NCI-H748 (cell line): ENCODE results near the gene WHRN.
A peak's percentile ranks its signal among the peaks of the same experiment; 100 is the strongest.

ENCODE experiments used
- DNase-seq: peaks from one replicate; lab custom pipeline; 2025; ENCODE audit not compliant: unreplicated experiment; lab: John Stamatoyannopoulos, UW

Gene WHRN

GRCh38 chr9:114425126-114425525, 80.1 kb downstream of the WHRN start:
- DNase-seq = no peak

GRCh38 chr9:114424126-114424525, 81.1 kb downstream of the WHRN start:
- DNase-seq = no peak

GRCh38 chr9:114423181-114423580, 82.1 kb downstream of the WHRN start:
- no peak for DNase-seq

- no peak for DNase-seq
Measured at GRCh38 chr9:114421147-114421546, 84.1 kb downstream of the WHRN start.

GRCh38 chr9:114419796-114420195, 85.5 kb downstream of the WHRN start:
- DNase-seq = no peak

GRCh38 chr9:114418053-114418452, 87.2 kb downstream of the WHRN start:
- DNase-seq = no peak

GRCh38 chr9:114417511-114417910, 87.8 kb downstream of the WHRN start:
- DNase-seq = no peak

- DNase-seq = no peak
Measured at GRCh38 chr9:114416906-114417305, 88.4 kb downstream of the WHRN start.

GRCh38 chr9:114416290-114416689, 89.0 kb downstream of the WHRN start:
- DNase-seq = no peak

GRCh38 chr9:114414346-114414745, 90.9 kb downstream of the WHRN start:
- no peak for DNase-seq

GRCh38 chr9:114413861-114414301, 91.4 kb downstream of the WHRN start:
- no peak for DNase-seq

GRCh38 chr9:114412048-114412683, 93.1 kb downstream of the WHRN start:
- DNase-seq = no peak

GRCh38 chr9:114411452-114411851, 93.8 kb downstream of the WHRN start:
- DNase-seq = no peak

GRCh38 chr9:114410910-114411309, 94.4 kb downstream of the WHRN start:
- no peak for DNase-seq

- DNase-seq = no peak
Measured at GRCh38 chr9:114409842-114410241, 95.4 kb downstream of the WHRN start.

- peak; percentile 35 for DNase-seq
Measured at GRCh38 chr9:114409103-114409780, 96.0 kb downstream of the WHRN start.

GRCh38 chr9:114408645-114409044, 96.6 kb downstream of the WHRN start:
- DNase-seq = peak; percentile 30

- no peak for DNase-seq
Measured at GRCh38 chr9:114407889-114408288, 97.4 kb downstream of the WHRN start.

- no peak for DNase-seq
Measured at GRCh38 chr9:114406441-114406840, 98.8 kb downstream of the WHRN start.

- DNase-seq = peak; percentile 81
Measured at GRCh38 chr9:114405294-114406034, 99.8 kb downstream of the WHRN start.

GRCh38 chr9:114404531-114404930, 100.7 kb downstream of the WHRN start:
- no peak for DNase-seq

- no peak for DNase-seq
Measured at GRCh38 chr9:114403153-114403756, 102.0 kb downstream of the WHRN start.
